Hepatocyte (in vitro differentiated cells): ENCODE data around the gene RAB3IL1.

ENCODE experiments used
- EZH2 ChIP-seq: fragments of 200-600 bp; sonication (generic); IDR thresholded peaks from 2 replicates; pipeline ENCODE4 v1.6.1; 2016; ENCODE audit warnings: antibody characterized with exemption, mild to moderate bottlenecking, borderline replicate concordance
- TF ChIP-seq, protein P1 (sequence below): fragments of 200-600 bp; sonication (generic); IDR thresholded peaks from 2 replicates; pipeline ENCODE4 v1.5.1; 2016; ENCODE audit warnings: antibody characterized with exemption, mild to moderate bottlenecking; ENCODE audit not compliant: poor library complexity

- TF ChIP-seq EZH2, result no peak
- TF ChIP-seq, protein P1, sequence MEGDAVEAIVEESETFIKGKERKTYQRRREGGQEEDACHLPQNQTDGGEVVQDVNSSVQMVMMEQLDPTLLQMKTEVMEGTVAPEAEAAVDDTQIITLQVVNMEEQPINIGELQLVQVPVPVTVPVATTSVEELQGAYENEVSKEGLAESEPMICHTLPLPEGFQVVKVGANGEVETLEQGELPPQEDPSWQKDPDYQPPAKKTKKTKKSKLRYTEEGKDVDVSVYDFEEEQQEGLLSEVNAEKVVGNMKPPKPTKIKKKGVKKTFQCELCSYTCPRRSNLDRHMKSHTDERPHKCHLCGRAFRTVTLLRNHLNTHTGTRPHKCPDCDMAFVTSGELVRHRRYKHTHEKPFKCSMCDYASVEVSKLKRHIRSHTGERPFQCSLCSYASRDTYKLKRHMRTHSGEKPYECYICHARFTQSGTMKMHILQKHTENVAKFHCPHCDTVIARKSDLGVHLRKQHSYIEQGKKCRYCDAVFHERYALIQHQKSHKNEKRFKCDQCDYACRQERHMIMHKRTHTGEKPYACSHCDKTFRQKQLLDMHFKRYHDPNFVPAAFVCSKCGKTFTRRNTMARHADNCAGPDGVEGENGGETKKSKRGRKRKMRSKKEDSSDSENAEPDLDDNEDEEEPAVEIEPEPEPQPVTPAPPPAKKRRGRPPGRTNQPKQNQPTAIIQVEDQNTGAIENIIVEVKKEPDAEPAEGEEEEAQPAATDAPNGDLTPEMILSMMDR, result no peak
Observed at GRCh38 chr11:61873588-61874376, 43.6 kb downstream of the RAB3IL1 start.
